Measurements from ENCODE around the gene AIG1. TPM values are rescaled to one million over a fixed set of nuclear protein-coding genes. Genes with fewer than 3 reads are reported as not detected.

Gene AIG1
- total and polyA plus RNA-seq, 2 donors (not counting 1 experiment from before 2014, with no cell fraction given), result 40.6 to 42.2 TPM

GRCh38 chr6:143140767-143141166 is 80.1 kb downstream of the AIG1 start:
- H3K36me3 ChIP-seq (ENCODE audit: control insufficient read depth, insufficient read depth, low read length), result no peaks in the 10 kb centered on the region
- no peaks in the 10 kb centered on the region for H3K4me1 ChIP-seq (ENCODE audit: control insufficient read depth, extremely low read depth, insufficient read depth, low read length)
- no peak overlapping the region for H3K9ac ChIP-seq (ENCODE audit: insufficient read depth, low read length)
- no peaks in the 10 kb centered on the region for H3K9me3 ChIP-seq (ENCODE audit: control insufficient read depth, insufficient read depth, low read depth, low read length)
- DNase-seq (ENCODE audit: low read depth in 2 of 2), result no peak
- no peaks in the 10 kb centered on the region for H3K27me3 ChIP-seq (ENCODE audit: control insufficient read depth, insufficient read depth, low read length)
- H3K27ac ChIP-seq (ENCODE audit: insufficient read depth, low read length), result no peak overlapping the region
- H3K79me2 ChIP-seq (ENCODE audit: control insufficient read depth, insufficient read depth, low read length), result no peaks in the 10 kb centered on the region
- no peak overlapping the region for H2AFZ ChIP-seq (ENCODE audit: low read length)
- TF ChIP-seq EZH2 (IDR thresholded peaks at IDR 0.05; ENCODE audit: low read length, missing control alignments) (no peak), CTCF (conservative IDR thresholded peaks at IDR 0.05 in 1 of 2, IDR thresholded peaks at IDR 0.05 in 1 of 2; ENCODE audit: low read depth in 1 of 2, low read length in 2 of 2) (no peak)
- no peak overlapping the region for H3K4me2 ChIP-seq (ENCODE audit: extremely low read depth, insufficient read depth, low read length)
- H3K4me3 ChIP-seq (replicated peaks in 1 of 4; ENCODE audit: control extremely low read depth in 1 of 4, insufficient read depth in 1 of 4, low read depth in 3 of 4, low read length in 4 of 4), result no peak overlapping the region
- no peaks in the 10 kb centered on the region for H4K20me1 ChIP-seq (ENCODE audit: control insufficient read depth, extremely low read depth, insufficient read depth, low read length)

GRCh38 chr6:143141442-143141841 is 80.8 kb downstream of the AIG1 start:
- Histone ChIP-seq H3K9me3 (ENCODE audit: control insufficient read depth, insufficient read depth, low read depth, low read length) (no peaks in the 10 kb centered on the region), H3K4me1 (ENCODE audit: control insufficient read depth, extremely low read depth, insufficient read depth, low read length) (no peaks in the 10 kb centered on the region), H3K4me3 (replicated peaks in 1 of 4; ENCODE audit: control extremely low read depth in 1 of 4, insufficient read depth in 1 of 4, low read depth in 3 of 4, low read length in 4 of 4) (no peak overlapping the region), H3K27ac (ENCODE audit: insufficient read depth, low read length) (no peak overlapping the region), H3K9ac (ENCODE audit: insufficient read depth, low read length) (no peak overlapping the region), H3K79me2 (ENCODE audit: control insufficient read depth, insufficient read depth, low read length) (no peaks in the 10 kb centered on the region), H4K20me1 (ENCODE audit: control insufficient read depth, extremely low read depth, insufficient read depth, low read length) (no peaks in the 10 kb centered on the region), H3K36me3 (ENCODE audit: control insufficient read depth, insufficient read depth, low read length) (no peaks in the 10 kb centered on the region), H3K4me2 (ENCODE audit: extremely low read depth, insufficient read depth, low read length) (no peak overlapping the region), H3K27me3 (ENCODE audit: control insufficient read depth, insufficient read depth, low read length) (no peaks in the 10 kb centered on the region), H2AFZ (ENCODE audit: low read length) (no peak overlapping the region)
- DNase-seq (ENCODE audit: low read depth in 2 of 2), result no peak
- TF ChIP-seq CTCF (conservative IDR thresholded peaks at IDR 0.05 in 1 of 2, IDR thresholded peaks at IDR 0.05 in 1 of 2; ENCODE audit: low read depth in 1 of 2, low read length in 2 of 2) (no peak), EZH2 (IDR thresholded peaks at IDR 0.05; ENCODE audit: low read length, missing control alignments) (no peak)

GRCh38 chr6:143146186-143146851 is 85.6 kb downstream of the AIG1 start:
- Histone ChIP-seq H3K36me3 (ENCODE audit: control insufficient read depth, insufficient read depth, low read length) (no peaks in the 10 kb centered on the region), H3K4me2 (ENCODE audit: extremely low read depth, insufficient read depth, low read length) (no peak overlapping the region)

More at GRCh38 chr6:143146186-143146851, 85.6 kb downstream of the AIG1 start:
- Histone ChIP-seq H2AFZ (ENCODE audit: low read length) (no peak overlapping the region), H3K4me3 (replicated peaks in 1 of 4; ENCODE audit: control extremely low read depth in 1 of 4, insufficient read depth in 1 of 4, low read depth in 3 of 4, low read length in 4 of 4) (no peak overlapping the region), H3K27ac (ENCODE audit: insufficient read depth, low read length) (no peak overlapping the region), H3K9ac (ENCODE audit: insufficient read depth, low read length) (no peak overlapping the region), H3K4me1 (ENCODE audit: control insufficient read depth, extremely low read depth, insufficient read depth, low read length) (no peaks in the 10 kb centered on the region), H3K27me3 (ENCODE audit: control insufficient read depth, insufficient read depth, low read length) (no peaks in the 10 kb centered on the region), H3K79me2 (ENCODE audit: control insufficient read depth, insufficient read depth, low read length) (no peaks in the 10 kb centered on the region), H3K9me3 (ENCODE audit: control insufficient read depth, insufficient read depth, low read depth, low read length) (no peaks in the 10 kb centered on the region), H4K20me1 (ENCODE audit: control insufficient read depth, extremely low read depth, insufficient read depth, low read length) (no peaks in the 10 kb centered on the region)
- no peak for DNase-seq (ENCODE audit: low read depth in 2 of 2)
- TF ChIP-seq CTCF (conservative IDR thresholded peaks at IDR 0.05 in 1 of 2, IDR thresholded peaks at IDR 0.05 in 1 of 2; ENCODE audit: low read depth in 1 of 2, low read length in 2 of 2) (no peak), EZH2 (IDR thresholded peaks at IDR 0.05; ENCODE audit: low read length, missing control alignments) (no peak)
